Activated CD8-positive, alpha-beta memory T cell treated with anti-CD3 and anti-CD28 coated beads for 48 hours (primary cell): Measurements from ENCODE around the gene C10orf143.
"Not testable (repeated sequence)": the region's sequence is repeated elsewhere in the genome, so short reads cannot be mapped to it uniquely, and the experiment has no call there.

Source experiments
- DNase-seq, 3 experiments: peaks; one replicate each; pipeline ENCODE4 v3.0.0-alpha.2; 2020; ENCODE audit warnings: low read depth in 2 of 3, low spot score in 2 of 3

Gene C10orf143

GRCh38 chr10:130110246-130111112, at the start of gene C10orf143:
C10orf143 (minus strand) TSS chr10:130110830; CDS start chr10:130110772, 58 bp downstream.
- DNase-seq, result peak; percentile 96 to 99 (median 96)

- no peak for DNase-seq
These were observed 48.7 kb upstream of the C10orf143 start for GRCh38 chr10:130159192-130159794.

- DNase-seq, result no peak
These were observed 35.4 kb upstream of the C10orf143 start for GRCh38 chr10:130146042-130146441.

- DNase-seq, result no peak
These were observed 31.2 kb upstream of the C10orf143 start for GRCh38 chr10:130141878-130142277.

GRCh38 chr10:130141460-130141859, 30.8 kb upstream of the C10orf143 start:
- no peak for DNase-seq

GRCh38 chr10:130141038-130141437, 30.4 kb upstream of the C10orf143 start:
- DNase-seq, result no peak

GRCh38 chr10:130140425-130140824, 29.8 kb upstream of the C10orf143 start:
- DNase-seq, result no peak

GRCh38 chr10:130138479-130138866, 27.8 kb upstream of the C10orf143 start:
- DNase-seq, result no peak

- no peak for DNase-seq
These were observed 27.2 kb upstream of the C10orf143 start for GRCh38 chr10:130137659-130138478.

- no peak for DNase-seq
These were observed 26.4 kb upstream of the C10orf143 start for GRCh38 chr10:130137090-130137448.

- peak; percentile 55 to 76 (median 68) for DNase-seq
These were observed 25.8 kb upstream of the C10orf143 start, which contains the start of gene GLRX3 for GRCh38 chr10:130136226-130137089. GLRX3 (plus strand) TSS chr10:130136391; CDS start chr10:130136421, 30 bp downstream.

GRCh38 chr10:130135676-130136225, 25.1 kb upstream of the C10orf143 start:
- peak in 1 of 3 experiments; percentile 9 for DNase-seq

GRCh38 chr10:130128922-130129321, 18.3 kb upstream of the C10orf143 start:
- DNase-seq, result no peak

- DNase-seq, result no peak
These were observed 17.6 kb upstream of the C10orf143 start for GRCh38 chr10:130128062-130128781.

GRCh38 chr10:130127364-130128061, 16.9 kb upstream of the C10orf143 start:
- DNase-seq, result no peak

- DNase-seq, result no peak
These were observed 11.0 kb upstream of the C10orf143 start for GRCh38 chr10:130121486-130122079.

- DNase-seq, result not testable (repeated sequence)
These were observed 6.9 kb upstream of the C10orf143 start for GRCh38 chr10:130117535-130117934.

- not testable (repeated sequence) for DNase-seq
These were observed 6.3 kb upstream of the C10orf143 start for GRCh38 chr10:130116942-130117341.

GRCh38 chr10:130112821-130113220, 2.2 kb upstream of the C10orf143 start:
- DNase-seq, result no peak
